AML-193 (cell line): ENCODE results near the gene KCNIP4.

ENCODE experiments used
- DNase-seq, 2 experiments: peaks; one replicate each; lab custom pipeline; 2025; lab: John Stamatoyannopoulos, UW

The KCNIP4 gene

DNA sequence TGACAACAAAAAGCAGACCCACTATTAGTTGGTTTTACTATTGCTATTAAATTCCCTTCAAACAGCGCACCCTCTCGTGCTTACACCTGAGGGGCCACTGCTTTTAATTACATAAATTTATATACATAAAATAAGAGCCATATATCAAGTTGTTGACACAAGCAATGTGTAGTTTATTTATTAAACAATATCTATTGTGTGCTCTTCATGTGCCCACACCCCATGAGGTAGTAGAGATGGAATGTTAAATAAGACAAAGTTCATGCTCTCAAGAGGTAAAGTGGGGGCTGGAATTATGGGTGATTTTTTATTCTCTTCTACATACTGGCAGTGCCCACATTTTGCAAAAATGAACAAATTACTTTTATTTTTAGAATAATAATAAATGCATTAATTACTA is 47.3 kb downstream of the KCNIP4 start:
- no peak for DNase-seq

DNA sequence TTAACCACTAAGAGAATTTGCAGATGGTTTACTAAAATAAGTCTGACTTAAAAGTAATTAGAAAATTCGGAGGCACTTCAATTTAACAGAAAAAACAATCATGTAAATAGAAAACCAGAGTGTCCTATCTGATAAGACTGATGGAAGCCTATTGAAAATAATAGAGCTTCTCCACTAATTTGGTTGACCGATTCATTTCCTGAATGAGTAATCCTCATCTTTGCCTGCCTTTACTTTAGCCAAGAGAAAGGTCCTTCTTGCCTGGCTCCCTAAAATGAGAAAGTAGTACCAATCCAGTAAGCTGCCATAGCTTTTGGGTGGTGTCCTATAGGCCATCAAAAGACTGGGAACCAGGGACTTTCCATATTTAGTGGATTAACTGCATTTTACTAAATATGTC is 48.4 kb downstream of the KCNIP4 start:
- no peak for DNase-seq

DNA sequence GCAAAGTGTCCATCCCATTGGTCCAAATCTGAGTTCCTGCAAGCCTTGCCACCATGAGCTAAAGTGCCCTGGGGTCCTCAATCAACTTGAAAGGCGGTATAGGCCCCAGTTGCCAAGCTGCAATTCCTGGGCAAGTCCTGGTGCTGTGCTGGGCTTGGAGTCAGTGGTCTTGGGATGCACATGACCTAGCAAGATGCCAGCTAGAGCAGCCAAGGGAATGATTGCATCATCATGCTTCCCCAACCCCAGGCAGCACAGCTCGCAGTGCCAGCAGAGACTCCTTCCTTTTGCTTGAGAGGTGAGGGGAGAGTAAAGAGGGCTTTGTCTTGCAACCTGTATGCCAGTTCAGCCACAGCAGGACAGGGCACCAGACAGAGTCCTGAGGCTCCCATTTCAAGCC is 50.5 kb downstream of the KCNIP4 start:
- no peak for DNase-seq

DNA sequence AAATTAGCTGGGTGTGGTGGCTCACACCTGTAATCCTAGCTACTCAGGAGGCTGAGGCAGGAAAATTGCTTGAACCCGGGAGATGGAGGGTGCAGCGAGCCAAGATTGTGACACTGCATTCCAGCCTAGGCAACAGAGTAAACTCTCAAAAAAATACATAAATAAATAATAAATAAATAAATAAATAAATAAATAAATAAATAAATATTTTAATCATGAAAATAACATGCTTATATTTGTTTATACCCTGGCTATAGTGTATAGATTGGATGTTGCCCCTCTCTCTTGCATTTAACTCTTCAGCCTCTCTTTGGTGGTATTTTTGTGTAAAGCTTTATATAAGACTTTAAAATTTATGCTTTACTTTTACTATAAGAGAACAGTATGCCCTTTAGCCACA is 51.8 kb downstream of the KCNIP4 start:
- DNase-seq = no peak

DNA sequence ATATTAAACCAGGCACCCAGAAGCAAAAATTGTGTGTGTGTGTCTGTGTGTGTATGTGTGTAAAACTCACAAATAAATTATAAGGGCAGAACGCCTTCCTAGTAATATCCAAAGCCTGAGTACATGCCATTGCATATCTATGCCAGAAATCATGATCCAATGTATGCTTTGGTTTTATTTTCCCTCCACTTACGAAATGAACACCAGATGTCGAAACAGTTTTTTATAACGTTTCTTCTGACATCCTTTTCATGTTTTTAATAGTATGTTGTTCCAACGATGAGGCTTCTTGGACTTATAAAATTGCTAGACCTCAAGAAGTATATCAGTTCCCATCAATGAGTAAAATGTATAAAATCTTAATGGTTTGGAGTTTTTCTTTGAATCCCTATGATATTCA is 55.4 kb downstream of the KCNIP4 start:
- DNase-seq = no peak

DNA sequence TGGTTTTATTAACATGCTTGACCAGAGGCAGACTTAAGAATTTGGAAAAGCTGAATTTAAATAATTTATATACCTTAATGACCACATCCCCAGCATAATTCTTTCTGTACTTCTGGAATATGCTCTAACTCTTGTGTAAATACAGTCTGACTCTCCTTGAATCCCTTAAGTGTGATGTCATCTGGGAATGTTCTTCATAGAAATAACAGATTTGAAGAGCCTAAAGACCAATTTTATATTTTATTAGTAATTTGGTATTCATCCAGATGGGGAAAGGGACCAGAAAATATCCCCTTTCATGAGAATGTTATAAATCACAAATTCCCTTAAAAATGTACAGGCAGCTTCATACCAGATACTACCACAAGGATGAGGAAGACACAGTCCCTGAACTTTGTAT is 58.3 kb downstream of the KCNIP4 start:
- DNase-seq = no peak

DNA sequence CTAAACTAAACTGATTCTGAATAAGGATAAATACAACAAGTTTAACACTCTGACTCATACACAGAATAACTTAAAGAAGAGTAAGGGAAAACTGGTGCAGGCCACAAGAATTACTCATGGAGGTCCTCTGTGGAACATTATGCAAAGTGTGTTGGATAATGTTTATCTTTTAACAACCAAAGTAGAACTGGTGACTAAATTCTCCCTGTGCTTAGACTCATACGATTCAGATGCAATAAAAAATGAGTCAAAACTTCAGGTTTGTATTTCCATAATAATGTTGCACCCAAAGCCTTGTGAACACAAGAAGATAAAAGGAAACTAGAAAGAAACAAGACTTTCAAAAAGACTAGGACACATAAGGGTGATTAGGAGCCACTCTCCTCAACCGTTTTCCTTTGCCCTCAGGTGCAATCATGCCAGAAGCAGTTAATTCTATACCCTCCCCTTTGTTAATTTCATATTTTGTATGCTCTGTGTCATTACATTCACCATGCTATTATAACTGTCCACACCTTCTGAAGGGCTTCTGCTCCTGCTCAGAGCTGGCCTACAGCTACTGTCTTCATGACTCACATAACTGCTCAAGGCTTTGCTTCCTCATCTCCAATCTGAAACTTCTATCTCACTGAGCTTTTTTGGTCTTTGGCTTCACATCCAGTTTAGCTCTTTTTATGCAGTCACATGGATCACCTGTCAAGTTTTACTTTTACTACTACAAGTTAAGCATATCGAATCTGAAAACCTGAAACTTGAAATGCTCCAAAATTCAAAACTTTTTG is 60.2 kb downstream of the KCNIP4 start:
- no peak for DNase-seq

DNA sequence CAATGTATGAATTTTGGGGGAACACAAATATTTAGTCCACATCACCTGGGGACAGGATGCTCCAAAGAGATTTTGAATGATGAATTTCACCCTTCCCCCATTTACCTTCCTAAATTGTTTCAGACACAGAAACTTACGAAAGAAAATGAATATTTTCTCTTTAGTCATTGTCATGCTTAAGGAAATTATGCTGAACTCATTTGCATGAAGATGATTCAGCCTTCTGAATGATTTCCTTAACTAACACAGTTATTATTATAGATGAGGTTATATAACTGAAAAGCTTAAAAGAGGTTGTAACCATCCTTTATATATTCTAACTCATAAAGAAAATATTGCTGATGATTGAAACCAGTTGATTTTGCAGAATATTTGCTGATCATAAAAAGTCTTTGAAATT is 61.1 kb downstream of the KCNIP4 start:
- DNase-seq = no peak

DNA sequence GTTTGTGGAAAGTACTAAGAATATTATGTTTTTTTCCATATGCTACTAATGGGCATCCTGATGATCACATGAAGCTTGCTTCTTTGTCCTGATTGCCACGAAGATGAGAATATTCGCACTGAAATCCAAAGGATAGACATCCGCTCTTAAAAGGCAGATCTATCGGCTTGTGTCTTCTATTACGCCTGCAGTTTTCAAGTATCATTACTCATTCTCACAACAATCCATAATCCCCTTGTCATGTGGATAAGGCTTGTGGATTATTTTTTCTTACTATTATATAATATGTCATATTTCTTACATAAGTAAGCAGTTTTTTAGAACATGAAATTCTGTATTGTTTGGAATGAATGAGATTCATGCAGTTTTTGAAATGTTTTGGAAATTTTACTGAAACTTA is 62.8 kb downstream of the KCNIP4 start:
- DNase-seq = no peak

DNA sequence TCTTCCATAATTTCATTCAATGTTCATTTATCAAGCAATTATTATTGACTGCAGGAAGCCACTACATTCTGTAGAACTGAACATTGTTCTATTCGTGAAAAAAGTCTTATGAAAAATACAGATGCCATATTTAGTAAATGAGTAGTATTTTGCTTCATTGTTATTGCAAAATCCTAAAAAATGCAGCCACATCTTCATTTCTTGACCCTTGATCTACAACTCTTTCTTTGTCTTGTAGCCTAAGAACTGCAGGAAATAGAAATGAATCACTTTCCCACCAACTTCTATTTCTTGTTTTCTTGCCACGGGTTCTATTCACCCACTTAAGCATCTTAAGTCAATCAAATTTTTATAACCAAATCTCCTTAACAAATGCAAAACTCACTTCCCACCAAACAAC is 63.3 kb downstream of the KCNIP4 start:
- DNase-seq = no peak

DNA sequence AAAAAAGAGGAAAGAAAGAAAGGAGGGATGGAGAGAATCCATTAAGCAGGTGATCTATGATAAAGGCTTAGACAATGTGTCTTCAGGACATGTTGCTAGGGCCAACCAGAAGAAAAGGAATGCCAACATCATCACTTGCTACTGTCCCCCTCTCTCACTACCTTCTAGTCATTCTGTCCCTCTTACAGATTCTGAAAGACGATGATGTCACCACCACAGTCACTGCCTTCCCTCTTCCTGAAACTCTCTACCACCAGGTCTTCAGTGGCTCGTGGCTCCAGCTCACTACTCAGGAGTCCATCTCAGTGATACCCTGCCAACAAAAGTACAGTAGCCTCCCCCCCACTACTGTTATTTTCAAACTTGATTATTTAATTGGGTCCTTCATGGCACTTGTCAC is 64.0 kb downstream of the KCNIP4 start:
- no peak for DNase-seq

DNA sequence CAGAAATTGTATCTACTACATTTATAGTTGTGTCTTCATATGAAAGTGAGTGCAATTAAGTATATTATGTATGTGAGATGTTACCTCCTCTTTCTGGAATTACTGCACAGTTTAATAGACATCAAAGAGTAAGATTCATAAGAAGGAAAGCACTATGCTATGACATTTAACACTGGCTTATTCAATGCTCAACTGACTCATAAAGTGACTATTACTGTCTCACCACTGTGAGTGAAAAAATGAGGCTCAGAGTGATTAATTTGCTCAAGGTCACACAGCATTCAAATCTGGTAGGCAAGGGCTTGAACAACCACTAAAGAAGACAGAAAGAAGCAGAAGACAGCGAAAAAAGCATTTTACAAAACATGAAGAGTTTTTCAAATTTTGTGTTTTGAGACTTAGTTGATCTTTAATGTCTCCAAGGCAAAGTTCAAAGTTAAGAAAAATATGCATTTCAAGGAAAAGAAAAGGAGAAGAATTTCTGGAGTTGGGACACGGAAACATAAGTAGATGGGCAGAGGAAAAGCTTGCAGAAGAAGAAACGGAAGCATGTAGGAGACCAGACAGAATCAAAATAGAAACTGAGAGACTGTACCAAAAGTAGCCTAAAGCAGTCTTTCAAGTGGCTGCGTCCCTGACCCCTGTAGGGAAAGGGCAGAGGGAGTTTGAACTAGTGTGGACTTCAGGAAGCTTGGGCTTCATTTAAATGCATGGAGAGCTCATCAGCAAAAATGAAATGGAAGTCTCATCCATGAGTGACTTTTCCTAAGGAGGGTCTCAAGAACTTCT is 66.3 kb downstream of the KCNIP4 start:
- DNase-seq = no peak

DNA sequence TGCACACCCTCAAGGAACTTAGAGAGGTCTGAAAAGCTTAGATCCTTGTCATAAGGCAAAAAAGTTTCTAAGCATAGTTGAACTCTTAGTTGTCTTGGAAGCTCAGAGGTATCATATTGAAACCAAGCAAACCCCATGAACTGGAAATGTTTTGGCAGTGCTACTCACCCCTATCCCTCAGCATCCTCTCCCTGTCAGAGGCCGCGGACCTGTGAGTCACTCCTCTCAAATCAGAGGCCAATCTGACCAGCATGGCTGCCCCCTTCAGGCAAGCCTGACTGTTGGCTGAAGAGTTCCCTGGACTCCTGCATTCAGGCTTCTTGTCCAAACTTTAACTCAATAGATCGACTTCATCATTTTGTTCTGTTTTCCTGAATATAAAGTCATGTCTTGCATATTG is 69.4 kb downstream of the KCNIP4 start:
- no peak for DNase-seq

DNA sequence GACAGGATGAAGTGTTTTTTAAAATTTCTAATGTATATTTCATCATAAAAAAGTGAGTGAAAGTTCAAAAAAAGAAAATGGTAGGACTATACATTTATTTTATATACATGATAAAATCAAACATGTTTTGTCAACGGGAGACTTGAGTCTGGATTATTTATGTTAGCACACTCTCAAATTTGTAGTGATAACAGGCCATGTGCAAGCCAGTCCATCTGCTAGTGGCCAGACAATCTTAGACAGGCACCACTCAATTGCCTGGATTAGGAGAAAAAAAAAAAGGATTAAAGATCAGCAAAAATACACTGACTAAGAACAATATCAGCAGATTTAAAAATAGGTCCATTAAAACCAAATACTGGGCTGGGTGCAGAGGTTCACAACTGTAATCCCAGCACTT is 71.9 kb downstream of the KCNIP4 start:
- no peak for DNase-seq

DNA sequence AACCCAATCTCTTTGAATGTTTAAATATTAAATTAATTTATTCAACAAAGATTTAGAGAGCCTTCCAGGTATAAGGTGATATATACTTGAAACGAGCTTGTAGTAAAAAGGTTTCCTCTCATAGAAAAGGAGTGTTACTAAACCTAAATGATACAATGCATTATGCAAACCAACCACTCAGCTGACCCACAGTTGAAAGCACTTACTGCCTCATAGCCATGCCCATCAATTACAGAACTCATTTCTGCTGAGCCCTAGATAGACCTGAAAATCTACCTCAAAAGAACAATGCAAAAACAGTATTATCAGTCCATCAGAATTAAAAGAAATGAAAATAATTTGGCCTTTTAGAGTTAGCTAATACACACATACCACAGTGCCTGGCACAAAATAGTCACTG is 75.4 kb downstream of the KCNIP4 start:
- no peak for DNase-seq

DNA sequence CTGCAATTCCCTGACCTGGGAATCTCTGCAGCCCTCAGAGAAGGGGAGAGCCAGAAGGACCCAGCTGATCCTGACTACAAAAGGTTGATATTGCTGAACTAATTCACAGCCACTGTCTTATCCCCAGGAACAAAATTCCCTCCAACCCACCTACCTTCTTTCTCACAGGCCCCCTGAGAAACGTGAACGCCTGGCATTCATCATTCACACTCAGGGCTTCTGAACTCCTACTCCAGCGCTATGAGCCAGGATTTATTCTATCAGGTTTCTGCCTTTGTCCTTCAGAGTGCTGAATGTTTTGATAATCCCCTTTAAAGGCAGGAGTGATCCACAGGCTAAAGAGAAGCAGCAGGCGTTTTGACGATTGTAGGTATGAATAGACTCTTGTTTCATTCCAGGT is 76.5 kb downstream of the KCNIP4 start:
- DNase-seq = no peak

DNA sequence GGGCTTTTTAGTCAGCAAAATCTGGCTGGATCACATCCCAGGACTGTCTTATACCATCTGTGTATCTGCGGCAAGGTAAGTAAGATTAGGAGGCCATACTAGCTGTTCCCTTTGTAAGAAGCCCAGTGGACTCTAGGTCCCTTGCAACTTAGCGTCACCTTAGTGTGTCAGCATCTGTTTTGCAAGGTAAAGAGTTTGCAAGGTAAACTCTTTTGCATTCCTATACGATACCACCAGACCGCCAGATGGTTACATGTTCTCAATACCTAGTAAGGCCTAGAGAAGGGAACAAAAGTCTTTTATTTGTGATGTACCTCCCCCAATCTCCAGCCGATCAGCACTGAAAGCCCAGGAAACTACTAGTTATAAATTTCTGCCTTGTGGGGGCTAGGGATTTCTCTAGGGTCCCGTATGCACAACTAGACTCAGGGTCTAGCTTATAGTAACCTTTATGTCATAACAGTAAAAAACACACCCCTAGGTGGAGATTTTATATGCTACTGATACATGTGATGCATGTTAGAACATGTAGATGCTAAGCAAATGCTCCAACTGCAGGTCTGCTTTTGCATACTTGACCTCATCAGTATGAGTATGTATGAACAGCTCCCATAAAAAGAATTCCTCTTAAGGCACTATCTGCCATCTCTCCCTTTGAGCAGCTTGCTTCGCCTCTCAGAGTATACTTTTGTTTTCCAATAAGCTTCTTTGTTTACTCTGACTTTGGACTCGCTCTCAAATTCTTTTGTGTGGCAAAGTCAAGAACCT is 78.4 kb downstream of the KCNIP4 start:
- DNase-seq = no peak

DNA sequence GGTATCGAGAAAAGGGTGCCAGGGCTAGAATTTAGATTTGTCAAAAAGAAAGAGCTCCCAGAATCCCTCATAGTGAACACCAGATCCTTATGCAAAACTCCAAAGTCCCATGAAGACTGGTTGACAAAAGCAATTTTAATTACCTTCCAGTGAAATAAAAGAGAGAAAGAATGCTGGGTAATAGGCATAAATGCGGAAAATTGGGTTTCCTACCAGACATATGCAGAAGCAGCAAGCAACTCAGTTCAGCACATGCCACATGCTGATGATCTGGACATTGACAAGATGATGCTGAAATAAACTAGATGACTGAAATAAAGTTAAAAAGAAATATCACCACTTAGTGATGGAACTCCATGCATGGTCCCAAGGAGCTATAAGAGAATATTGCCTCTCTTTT is 83.9 kb downstream of the KCNIP4 start:
- no peak for DNase-seq

DNA sequence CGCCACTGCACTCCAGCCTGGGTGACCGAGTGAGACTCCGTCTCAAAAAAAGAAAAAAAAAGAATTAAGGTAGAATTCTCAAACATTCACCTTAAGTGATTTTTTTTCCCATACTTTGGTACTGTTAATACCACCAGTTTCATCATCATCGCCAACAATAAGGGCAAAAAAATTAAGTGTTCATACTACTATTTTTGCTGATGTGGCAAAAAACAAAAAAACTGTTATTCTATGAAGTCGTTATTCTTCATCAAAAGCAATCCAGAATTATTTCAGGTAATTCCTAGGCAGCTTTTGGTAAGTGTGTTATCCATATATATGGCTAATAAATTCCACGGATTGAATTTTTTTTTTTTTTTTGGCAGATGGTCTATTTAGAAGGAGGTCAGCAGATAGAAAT is 85.7 kb downstream of the KCNIP4 start:
- DNase-seq = no peak

DNA sequence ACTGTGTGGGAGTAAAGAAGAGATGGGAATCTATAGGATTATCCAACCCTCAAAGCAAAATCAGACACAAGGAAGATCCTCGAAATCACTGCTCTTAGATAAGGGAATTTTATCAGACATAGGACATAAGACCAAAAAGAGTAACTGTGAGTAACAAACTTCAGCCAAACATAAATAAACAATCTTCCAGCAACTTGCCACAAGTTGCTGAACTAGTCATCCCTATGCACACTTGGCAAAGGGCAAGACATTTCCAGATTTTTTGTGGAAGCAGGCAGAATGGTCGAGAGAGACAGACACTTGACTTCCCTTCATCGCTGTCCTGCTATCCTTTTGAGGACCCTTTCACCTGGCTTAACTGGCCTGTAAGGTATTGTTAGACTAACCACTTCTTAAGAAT is 89.6 kb downstream of the KCNIP4 start:
- no peak for DNase-seq

DNA sequence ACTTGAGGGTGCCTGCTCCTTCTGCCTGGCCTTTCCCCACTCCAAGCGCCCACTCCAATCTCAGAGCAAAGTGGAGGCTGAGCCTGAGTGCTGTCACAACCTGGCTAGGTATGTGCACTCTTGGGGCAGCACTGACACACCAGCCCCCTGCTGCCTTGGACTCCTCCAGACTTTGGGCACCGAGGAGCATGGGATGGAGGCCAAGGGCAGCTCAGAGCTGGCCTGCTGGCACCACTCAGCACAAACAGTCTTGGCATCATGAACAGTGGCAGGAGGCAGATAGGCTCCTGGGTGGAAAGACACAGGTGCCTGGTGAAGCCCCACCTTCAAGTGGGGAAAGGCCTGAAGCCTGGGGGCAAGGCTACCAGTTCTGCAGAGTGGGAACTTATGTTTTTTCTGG is 91.8 kb downstream of the KCNIP4 start:
- no peak for DNase-seq

DNA sequence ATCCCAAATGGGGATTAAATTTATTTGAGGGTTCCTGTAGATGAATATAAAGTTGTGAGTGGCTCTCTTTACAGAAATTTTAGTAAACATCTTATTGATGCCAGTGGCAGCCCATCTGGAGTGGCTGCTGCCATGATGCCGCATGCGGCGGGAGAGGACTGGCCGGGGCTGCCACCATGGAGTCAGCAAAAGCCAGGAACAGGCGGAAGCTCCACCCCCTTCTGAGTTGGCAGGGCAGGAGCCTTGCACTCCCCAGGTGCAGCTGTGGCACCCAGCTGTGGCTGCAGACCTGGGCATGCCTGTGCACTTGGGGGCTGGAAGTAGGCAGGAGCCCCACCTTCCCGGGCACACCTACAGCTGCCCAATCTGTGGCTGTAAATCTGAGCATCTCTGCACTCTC is 92.3 kb downstream of the KCNIP4 start:
- no peak for DNase-seq

DNA sequence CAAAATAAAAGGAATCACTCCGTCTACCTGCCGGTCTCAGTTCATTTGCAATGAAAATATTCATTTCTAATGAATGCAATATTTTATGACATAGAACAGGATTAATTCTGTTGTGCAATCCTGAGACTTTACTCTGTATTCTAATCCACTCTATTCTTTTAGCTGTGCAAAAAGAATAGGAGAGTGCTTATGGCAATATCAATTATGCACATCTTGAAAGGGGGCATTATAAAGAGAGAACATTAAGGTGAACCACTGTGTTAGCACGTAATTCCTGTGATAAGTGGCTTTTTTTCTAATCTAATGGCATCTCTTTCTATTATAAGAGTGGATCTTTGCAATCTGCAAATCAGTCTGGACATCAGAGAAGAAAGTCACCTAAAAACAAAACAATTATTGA is 99.5 kb downstream of the KCNIP4 start:
- no peak for DNase-seq
